ENCODE results near the gene FNDC1. TPM values are rescaled to one million over a fixed set of nuclear protein-coding genes. Genes with fewer than 3 reads are reported as not detected.

FNDC1 gene
- total and polyA plus RNA-seq, 2 donors (not counting 1 experiment from before 2014, with no cell fraction given) = under 0.01 to 0.03 TPM

GRCh38 chr6:159298840-159299239, 129.6 kb downstream of the FNDC1 start:
- Histone ChIP-seq H3K9me3 (ENCODE audit: control insufficient read depth, insufficient read depth, low read depth, low read length) (no peaks in the 10 kb centered on the region), H2AFZ (ENCODE audit: low read length) (no peak overlapping the region), H3K9ac (ENCODE audit: insufficient read depth, low read length) (no peak overlapping the region), H3K4me1 (ENCODE audit: control insufficient read depth, extremely low read depth, insufficient read depth, low read length) (no peaks in the 10 kb centered on the region), H3K27me3 (ENCODE audit: control insufficient read depth, insufficient read depth, low read length) (no peaks in the 10 kb centered on the region), H3K4me3 (replicated peaks in 1 of 4; ENCODE audit: control extremely low read depth in 1 of 4, insufficient read depth in 1 of 4, low read depth in 3 of 4, low read length in 4 of 4) (no peak overlapping the region), H3K27ac (ENCODE audit: insufficient read depth, low read length) (no peak overlapping the region), H3K4me2 (ENCODE audit: extremely low read depth, insufficient read depth, low read length) (no peak overlapping the region), H4K20me1 (ENCODE audit: control insufficient read depth, extremely low read depth, insufficient read depth, low read length) (no peaks in the 10 kb centered on the region), H3K79me2 (ENCODE audit: control insufficient read depth, insufficient read depth, low read length) (no peaks in the 10 kb centered on the region), H3K36me3 (ENCODE audit: control insufficient read depth, insufficient read depth, low read length) (no peaks in the 10 kb centered on the region)
- no peak for TF ChIP-seq EZH2 (IDR thresholded peaks at IDR 0.05; ENCODE audit: low read length, missing control alignments)
- TF ChIP-seq CTCF (conservative IDR thresholded peaks at IDR 0.05 in 1 of 2, IDR thresholded peaks at IDR 0.05 in 1 of 2; ENCODE audit: low read depth in 1 of 2, low read length in 2 of 2) = no peak
- DNase-seq (ENCODE audit: low read depth in 2 of 2) = no peak

GRCh38 chr6:159299566-159299965, 130.4 kb downstream of the FNDC1 start:
- no peaks in the 10 kb centered on the region for H3K9me3 ChIP-seq (ENCODE audit: control insufficient read depth, insufficient read depth, low read depth, low read length)
- H2AFZ ChIP-seq (ENCODE audit: low read length) = no peak overlapping the region
- no peaks in the 10 kb centered on the region for H3K4me1 ChIP-seq (ENCODE audit: control insufficient read depth, extremely low read depth, insufficient read depth, low read length)
- H3K27ac ChIP-seq (ENCODE audit: insufficient read depth, low read length) = no peak overlapping the region
- no peaks in the 10 kb centered on the region for H3K27me3 ChIP-seq (ENCODE audit: control insufficient read depth, insufficient read depth, low read length)
- TF ChIP-seq EZH2 (IDR thresholded peaks at IDR 0.05; ENCODE audit: low read length, missing control alignments) (no peak), CTCF (conservative IDR thresholded peaks at IDR 0.05 in 1 of 2, IDR thresholded peaks at IDR 0.05 in 1 of 2; ENCODE audit: low read depth in 1 of 2, low read length in 2 of 2) (no peak)
- no peak overlapping the region for H3K4me3 ChIP-seq (replicated peaks in 1 of 4; ENCODE audit: control extremely low read depth in 1 of 4, insufficient read depth in 1 of 4, low read depth in 3 of 4, low read length in 4 of 4)
- no peak overlapping the region for H3K4me2 ChIP-seq (ENCODE audit: extremely low read depth, insufficient read depth, low read length)
- H3K79me2 ChIP-seq (ENCODE audit: control insufficient read depth, insufficient read depth, low read length) = no peaks in the 10 kb centered on the region
- no peak overlapping the region for H3K9ac ChIP-seq (ENCODE audit: insufficient read depth, low read length)
- H3K36me3 ChIP-seq (ENCODE audit: control insufficient read depth, insufficient read depth, low read length) = no peaks in the 10 kb centered on the region
- DNase-seq (ENCODE audit: low read depth in 2 of 2) = no peak
- H4K20me1 ChIP-seq (ENCODE audit: control insufficient read depth, extremely low read depth, insufficient read depth, low read length) = no peaks in the 10 kb centered on the region

- no peak overlapping the region for H3K4me3 ChIP-seq (replicated peaks in 1 of 4; ENCODE audit: control extremely low read depth in 1 of 4, insufficient read depth in 1 of 4, low read depth in 3 of 4, low read length in 4 of 4)
- H3K79me2 ChIP-seq (ENCODE audit: control insufficient read depth, insufficient read depth, low read length) = no peaks in the 10 kb centered on the region
- no peak for DNase-seq (ENCODE audit: low read depth in 2 of 2)
- no peaks in the 10 kb centered on the region for H3K27me3 ChIP-seq (ENCODE audit: control insufficient read depth, insufficient read depth, low read length)
- no peaks in the 10 kb centered on the region for H3K4me1 ChIP-seq (ENCODE audit: control insufficient read depth, extremely low read depth, insufficient read depth, low read length)
- H3K4me2 ChIP-seq (ENCODE audit: extremely low read depth, insufficient read depth, low read length) = no peak overlapping the region
- no peak overlapping the region for H3K9ac ChIP-seq (ENCODE audit: insufficient read depth, low read length)
- no peaks in the 10 kb centered on the region for H3K36me3 ChIP-seq (ENCODE audit: control insufficient read depth, insufficient read depth, low read length)
- H4K20me1 ChIP-seq (ENCODE audit: control insufficient read depth, extremely low read depth, insufficient read depth, low read length) = no peaks in the 10 kb centered on the region
- H2AFZ ChIP-seq (ENCODE audit: low read length) = no peak overlapping the region
- no peak overlapping the region for H3K27ac ChIP-seq (ENCODE audit: insufficient read depth, low read length)
- no peak for TF ChIP-seq EZH2 (IDR thresholded peaks at IDR 0.05; ENCODE audit: low read length, missing control alignments)
- no peak for TF ChIP-seq CTCF (conservative IDR thresholded peaks at IDR 0.05 in 1 of 2, IDR thresholded peaks at IDR 0.05 in 1 of 2; ENCODE audit: low read depth in 1 of 2, low read length in 2 of 2)
- no peaks in the 10 kb centered on the region for H3K9me3 ChIP-seq (ENCODE audit: control insufficient read depth, insufficient read depth, low read depth, low read length)
These were observed 132.1 kb downstream of the FNDC1 start for GRCh38 chr6:159301277-159301676.
